GM18502 (cell line): ENCODE data around the gene SLC16A12.
"Not testable (repeated sequence)": the region's sequence is repeated elsewhere in the genome, so short reads cannot be mapped to it uniquely, and the experiment has no call there.

Experiments
- ATAC-seq: cut with Tn5 transposase; IDR thresholded peaks from one replicate; pipeline ENCODE4 v1.9.1; 2021; ENCODE audit warnings: mild to moderate bottlenecking; ENCODE audit not compliant: unreplicated experiment, poor library complexity

The SLC16A12 gene

DNA sequence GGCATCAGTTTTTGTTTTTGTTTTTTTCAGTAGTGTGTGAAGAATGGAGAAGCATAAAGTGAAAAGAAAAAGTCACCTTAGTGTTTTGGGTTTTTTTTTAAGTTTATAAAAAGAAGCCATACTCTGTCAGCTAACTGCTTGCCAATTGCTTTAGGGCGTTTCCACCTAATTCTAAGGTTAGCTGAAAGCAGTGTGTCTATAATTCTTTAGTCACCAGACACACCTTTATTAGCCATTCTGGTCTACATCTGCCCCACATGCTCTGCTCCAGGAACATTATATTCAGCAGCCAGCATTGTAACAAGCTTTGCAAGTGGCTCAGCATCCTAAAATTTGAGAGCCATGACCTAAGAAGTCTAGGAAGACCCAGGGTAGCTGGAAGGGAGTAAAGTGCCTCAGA is 14.1 kb upstream of the SLC16A12 start:
- ATAC-seq = no peak

DNA sequence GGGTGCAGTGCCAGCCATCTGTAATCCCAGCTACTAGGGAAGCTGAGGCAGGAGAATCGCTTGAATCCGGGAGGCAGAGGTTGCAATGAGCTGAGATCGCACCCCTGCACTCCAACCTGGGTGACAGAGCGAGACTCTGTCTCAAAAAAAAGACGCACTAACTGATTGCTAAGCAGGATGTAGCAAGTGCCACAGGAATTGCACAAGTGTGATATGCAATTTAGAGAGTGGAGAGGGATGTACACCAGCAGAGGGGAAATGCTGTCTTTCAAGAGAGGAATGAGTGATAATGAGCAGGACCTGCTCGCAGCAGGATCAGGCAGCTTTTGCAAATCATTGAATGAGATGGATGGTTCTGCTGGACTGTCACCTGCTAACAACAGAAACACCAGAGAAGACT is 13.3 kb upstream of the SLC16A12 start:
- ATAC-seq = no peak

DNA sequence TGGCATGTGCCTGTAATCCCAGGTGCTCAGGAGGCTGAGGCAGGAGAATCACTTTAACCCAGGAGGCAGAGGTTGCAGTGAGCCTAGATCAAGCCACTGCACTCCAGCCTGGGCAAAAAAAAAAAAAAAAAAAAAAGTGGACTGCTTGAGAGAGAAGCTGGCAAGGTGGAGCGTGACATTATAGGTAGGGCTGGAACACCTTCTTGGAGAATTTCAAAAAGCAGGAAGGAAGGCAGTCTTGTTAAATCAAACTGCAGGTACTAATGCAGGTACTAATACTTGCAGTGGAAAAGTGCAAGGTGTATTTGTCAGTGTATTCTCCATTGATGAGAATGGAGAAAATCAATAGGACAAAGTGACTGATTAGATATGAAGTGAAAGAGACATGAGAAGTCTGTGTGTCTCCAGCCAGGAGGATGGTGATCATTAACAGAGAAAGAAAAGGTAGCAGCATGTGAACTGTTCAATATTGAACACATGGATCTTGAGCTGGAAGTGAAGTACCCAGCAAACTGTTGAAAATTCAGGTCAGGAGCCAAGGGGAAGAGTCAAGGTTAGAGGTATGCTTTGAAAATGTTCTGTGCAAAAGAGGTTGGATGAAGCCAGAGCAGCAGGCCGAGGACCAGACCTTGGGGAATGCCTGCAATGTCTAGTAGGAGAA is 12.6 kb upstream of the SLC16A12 start:
- ATAC-seq = no peak

DNA sequence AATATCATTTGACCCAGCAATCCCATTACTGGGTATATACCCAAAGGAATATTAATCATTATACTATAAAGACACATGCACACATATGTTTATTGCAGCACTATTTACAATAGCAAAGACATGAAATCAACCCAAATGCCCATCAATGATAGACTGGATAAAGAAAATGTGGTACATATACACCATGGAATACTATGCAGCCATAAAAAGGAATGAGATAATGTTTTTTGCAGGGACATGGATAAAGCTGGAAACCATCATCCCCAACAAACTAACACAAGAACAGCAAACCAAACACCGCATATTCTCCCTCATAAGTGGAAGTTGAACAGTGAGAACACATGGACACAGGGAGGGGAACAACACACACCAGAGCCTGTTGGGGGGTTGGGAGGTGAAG is 11.3 kb upstream of the SLC16A12 start:
- ATAC-seq = not testable (repeated sequence)

DNA sequence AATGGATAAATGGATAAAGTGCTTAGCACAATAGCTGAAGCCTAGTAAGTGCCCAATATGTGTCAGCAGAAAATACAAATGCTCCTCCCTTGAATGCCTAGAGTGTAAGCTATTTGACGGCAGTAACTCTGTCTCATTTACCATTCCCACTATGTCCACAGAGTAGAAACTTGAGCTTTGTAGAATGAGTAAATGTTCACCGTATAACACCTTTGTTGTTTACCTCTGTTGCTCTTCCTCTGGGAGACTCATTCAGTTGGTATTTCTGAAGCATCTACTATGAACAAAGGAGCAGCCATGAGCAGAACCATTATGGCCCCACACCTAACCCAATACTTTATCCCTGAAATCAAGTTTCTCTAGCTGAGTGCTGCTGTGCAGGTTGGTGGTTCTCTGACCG is 8.4 kb upstream of the SLC16A12 start:
- no peak for ATAC-seq

DNA sequence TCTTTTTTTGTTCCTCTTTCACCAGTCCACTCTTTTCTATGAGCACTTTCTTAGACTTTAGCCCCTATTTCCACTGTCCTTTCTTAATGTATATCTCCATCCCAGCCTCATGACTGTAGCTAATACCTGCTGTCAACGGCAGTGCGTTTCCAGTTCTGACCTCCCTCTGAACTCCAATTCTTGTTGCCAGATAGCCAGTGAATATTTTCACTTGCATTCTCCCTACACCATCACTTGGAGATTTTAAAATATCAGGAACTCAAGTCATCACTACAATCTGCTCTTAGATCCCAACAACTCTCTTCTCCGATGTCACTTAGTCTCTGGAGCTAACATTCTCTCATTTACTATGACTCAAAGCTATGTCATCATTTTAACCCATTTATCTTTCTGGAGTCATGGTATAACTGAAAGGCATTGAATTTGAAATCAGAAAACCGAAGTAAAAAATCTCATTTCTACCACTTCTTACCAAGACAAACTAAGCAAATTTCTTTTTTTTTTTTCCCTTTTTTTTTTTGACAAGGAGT is 5.1 kb upstream of the SLC16A12 start:
- ATAC-seq = no peak

DNA sequence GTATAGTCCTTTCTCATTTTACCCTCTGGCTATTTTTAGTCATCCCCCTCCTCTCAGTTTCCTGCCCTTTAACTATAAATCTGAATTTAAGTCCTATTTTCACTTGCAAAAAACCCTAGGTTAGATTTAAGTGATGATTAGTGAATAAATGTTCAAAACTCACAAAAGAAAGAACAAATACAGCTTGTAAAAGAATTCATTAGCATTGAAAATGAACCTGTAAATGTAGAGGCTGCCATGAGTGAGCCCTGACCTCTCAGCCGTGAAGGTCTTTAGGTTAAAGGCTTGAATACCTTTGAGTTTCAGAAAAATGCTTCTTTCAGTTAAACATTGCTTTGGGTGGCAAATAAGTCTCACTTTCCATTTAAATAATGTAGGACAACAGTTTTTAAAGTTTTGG is 2.0 kb upstream of the SLC16A12 start:
- no peak for ATAC-seq

DNA sequence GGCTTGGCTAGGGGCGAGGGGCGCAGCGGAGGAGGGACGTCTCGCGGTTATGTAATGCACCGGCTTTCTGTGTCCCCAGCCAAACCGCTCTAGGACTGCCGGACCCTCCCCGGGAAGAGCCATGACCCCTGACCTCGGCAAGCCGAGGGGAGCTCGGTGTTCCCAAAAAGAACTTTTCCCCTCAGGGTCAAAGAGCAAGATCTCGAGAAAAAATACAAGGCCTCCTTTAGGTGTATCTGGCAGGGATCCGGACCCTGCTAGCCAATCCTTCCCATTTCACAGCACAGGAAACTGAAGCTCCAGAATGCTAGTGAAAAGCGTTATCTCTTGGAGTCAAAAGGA is 590 bp upstream of the SLC16A12 start:
- ATAC-seq = no peak

DNA sequence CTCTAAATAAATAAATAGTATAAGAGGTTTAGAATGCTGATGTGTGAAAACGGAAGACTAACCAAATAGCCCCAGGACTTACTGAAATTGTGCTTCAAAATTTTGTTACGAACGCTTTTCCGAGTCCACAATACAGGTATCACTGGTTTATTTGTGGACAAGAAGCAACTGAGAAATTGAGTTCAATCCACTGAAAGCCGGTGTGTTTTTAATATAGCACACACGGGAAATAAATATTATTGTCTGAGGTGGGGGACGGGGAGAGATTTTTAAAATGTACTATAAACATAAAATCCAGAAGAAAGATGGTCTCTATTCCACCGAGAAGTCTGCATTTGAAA is 598 bp downstream of the SLC16A12 start:
- ATAC-seq = no peak

DNA sequence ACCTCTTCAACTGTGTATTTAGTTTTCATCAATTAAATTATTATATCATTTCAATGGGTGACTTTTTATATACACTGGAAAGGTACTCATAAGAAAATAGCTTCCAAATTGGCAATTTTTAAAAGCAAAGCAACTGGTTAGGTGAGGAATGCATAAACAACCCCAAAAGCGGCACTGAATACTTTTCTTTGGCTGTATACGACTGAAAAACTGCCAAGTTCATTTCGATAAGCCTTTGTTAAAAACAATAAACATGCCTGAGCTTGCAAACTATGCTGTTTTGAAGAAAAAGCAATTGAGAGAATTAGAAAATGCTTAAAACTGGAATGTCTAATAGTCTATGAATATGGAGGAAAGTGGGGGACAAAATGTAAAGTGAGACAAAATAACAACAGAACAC is 2.9 kb downstream of the SLC16A12 start:
- ATAC-seq = no peak

DNA sequence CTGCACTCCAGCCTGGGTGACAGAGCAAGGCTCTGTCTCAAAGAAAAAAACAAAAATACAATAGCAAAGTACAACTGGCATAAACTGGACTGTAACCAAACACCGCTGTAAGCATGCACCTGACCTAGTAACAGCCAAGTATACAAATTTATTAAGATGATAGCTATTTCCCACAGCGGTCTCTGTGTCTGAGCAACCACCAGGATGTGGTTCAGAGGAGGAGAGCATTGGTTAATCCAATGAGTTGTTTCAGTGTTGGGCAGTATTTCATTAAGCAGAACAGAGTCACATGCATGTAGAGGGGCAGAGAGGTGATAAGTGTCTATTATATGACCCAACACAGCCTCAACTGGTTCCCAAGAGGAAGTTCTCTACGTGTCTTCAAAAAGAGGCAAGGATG is 4.0 kb downstream of the SLC16A12 start:
- ATAC-seq = no peak

DNA sequence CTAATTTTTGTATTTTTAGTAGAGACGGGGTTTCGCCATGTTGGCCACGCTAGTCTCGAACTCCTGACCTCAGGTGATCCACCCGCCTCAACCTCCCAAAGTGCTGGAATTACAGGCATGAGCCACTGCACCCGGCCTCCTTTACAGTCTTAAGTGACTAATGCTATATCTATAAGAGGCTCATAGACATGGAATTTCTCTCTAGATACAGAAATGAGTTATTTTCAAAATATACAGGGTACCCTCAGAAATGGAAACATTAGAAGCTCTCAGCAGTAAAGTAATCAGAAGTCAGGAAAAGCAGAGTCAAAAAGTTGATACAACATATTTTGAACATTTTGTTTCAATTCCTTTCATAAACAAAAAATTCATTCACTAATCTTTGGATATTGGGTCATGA is 5.7 kb downstream of the SLC16A12 start:
- not testable (repeated sequence) for ATAC-seq

DNA sequence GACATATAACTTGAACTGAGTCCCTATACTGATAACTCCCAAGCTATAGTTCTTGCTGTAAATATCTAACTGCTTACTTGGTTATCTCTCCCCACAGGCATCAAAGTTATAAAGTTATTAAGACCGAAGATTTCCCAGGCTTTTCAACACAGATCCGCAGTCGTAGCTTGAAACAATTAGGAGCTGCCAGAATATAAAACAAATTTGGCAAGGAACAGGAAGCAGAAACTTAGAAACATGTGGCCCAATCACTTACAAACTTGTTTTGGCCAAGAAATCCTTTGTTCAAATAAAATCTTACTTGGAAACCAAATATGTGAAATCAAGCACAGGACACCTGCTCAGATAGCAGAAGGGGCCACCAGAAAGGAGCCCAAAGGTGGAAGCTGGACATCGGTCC is 9.0 kb downstream of the SLC16A12 start:
- ATAC-seq = no peak

DNA sequence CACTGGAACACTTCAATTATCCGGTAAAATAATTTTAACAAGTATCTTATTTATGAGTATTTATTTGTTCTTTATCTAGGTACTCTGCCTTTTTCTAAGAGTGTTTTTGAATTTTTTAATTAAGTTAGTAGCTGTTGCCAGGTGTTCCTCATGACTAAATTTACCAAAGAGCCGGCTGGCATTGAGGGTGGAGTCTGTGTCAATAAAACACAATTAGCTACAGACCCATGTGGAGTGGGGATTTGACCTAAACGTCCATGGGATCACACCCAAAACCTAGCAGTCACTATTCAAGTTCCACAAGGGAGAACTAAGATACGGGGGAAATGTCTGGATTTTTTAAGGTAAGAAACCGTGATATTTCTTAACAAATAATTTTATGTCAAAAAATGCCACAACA is 9.8 kb downstream of the SLC16A12 start:
- ATAC-seq = no peak

DNA sequence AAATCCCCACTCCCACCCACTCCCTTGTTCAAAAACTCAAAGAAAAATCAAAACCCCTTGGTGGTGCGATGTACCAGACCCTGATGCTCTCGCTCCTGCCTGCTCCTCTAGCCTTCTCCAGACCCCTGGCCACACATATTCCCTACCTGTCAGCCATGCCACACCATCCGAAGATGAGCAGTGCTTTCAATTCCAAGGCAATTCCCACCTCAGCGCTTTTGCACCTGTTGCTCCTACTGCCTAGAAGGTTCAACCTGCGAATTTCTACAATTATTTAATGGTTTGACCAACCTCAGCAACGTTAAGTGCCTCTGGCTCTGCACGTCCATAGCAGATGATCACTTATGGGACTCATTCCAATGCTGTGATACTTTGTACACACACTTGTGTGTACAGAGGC is 11.1 kb downstream of the SLC16A12 start:
- no peak for ATAC-seq

DNA sequence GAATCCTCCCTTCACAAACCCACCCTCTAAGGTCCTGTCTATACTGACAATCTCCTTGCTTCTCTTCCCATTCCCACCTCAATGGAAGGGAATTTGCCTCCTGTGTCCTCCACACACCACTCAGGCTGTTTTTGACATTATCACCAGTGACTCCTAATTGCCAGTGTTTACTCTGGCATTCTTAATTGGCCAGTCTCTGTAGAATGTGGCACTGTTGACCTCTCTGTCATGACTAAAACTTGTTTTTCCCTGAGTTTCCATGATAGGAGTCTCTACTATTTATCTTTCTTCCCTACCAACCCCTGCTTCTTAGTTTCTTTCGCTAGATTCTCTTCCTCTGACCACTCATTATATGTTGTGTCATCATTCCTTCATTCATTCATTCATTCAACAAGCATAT is 12.1 kb downstream of the SLC16A12 start:
- ATAC-seq = no peak

DNA sequence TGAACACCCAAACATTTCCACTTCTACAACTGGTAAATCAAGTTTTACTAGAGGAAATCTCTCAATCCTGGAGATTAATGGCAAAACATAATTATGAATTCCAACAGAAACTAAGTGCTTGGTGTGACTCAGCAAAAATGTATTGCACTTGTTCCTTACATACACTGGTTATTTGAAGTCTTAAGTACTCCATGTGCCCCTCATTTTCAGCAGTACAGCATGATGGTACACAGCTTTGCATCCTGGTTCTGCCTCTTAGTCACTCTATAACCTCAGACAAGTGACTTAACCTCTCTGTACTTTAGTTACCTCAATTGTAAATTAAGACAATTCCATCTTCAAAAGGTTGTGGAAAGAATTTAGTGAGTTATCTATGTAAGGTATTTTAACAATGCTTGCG is 12.9 kb downstream of the SLC16A12 start:
- no peak for ATAC-seq

DNA sequence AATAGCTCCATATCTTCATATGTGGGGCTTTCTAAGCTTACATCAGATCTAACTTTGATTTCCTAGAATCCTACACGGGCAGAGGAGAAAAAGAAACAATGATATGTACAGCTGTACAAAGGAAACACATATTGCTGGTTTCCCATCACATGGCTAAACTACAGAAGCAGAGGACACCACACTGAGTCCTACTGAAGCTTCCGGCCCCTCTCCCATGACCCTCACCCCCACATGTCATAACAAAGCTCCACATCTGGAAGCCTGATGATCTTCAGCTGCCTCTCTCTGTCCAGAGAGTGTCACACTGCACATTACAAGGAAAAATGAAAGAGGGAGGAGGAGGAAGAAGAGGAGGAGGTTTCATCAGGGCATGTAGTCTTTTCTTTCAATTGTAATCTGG is 14.0 kb downstream of the SLC16A12 start:
- ATAC-seq = no peak

DNA sequence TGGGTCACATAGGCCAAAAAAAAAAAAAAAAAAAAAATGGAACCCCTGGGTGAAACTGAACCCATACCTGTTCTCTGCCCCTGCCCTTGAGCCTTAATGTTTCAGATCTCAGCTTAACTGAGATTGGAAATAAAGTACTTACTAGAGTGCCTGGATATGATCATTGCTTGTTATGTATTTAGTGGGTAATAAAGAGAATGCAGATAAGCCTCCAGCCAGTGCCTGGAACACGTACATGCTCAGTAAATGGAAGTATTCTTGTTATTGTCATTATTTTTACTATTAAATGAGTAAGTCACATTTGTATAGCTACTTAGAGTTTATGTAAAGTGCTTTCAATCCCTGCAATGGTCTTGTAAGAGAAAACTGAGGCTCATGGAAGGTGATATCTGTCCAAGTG is 14.7 kb downstream of the SLC16A12 start:
- no peak for ATAC-seq

DNA sequence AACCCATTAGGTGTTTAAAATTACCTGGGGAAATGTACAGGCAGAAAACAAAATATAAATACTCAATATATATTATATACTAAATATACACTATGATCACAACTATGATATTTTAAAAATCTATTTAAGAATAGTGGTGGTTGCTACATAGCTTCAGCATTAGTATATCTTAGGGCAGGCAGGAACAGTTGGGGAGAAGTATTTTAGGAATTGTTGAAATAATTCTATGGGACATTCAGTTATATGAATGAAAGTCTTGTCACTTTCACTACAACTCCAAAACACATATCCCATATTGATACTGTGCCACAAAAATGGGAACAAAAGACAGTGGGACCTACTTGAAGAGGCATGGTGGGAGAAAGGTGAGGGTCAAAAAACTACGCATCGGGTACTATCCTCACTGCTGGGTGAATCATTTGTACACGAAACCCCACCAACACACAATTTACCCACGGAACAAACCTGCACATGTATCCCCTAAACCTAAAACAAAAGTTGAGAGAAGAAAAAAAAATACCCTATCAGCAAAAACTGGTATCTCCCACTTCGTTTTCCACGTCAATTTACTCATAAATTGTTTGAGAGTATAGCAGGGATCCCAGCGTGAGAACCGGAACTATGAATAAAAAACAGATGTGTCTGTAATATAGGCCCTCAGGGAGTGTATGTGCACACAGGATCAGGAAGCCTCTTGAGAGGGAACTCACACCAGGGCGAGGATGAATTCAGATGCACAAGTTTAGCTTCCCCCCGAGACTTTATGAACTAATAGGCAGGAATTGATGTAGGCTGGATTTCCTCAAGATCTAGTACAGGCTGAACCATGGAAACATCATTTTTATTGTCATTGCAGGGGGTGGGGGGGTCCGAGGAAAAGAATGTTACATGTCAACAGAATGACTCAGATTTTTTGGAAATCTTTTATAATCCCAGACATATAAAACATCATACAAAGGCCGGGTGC is 16.2 kb downstream of the SLC16A12 start:
- ATAC-seq = no peak

DNA sequence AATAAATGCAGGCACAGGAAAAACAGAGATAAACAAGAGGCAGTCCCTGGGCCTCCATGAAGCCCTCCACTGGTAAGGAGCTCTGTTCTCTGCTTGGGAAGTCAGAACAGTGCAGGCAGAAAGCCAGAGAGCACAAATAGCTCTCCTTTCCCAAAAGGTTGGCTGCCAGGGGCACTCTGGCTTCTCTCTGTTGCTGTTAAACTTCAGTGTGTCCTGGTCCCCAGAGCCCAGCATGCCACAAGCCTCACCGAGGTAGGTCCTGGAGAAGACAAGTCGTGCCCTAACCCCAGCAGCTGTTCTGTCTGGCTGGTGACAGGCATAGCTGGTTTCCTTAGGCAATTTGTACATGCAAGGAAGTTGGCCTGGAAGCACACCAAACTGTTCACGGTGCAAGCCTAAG is 17.3 kb downstream of the SLC16A12 start:
- no peak for ATAC-seq
